HG02678 (cell line): ENCODE results near the gene ASTN2.

Experiments
- ATAC-seq: cut with Tn5 transposase; IDR thresholded peaks from one replicate; pipeline ENCODE4 v1.9.1; 2021; ENCODE audit warnings: mild to moderate bottlenecking, moderate library complexity; ENCODE audit not compliant: unreplicated experiment

Gene ASTN2

GRCh38 chr9:116380496-116380995 is 1034.3 kb downstream of the ASTN2 start:
- no peak for ATAC-seq

- no peak for ATAC-seq
Observed at GRCh38 chr9:116379821-116380220, 1035.0 kb downstream of the ASTN2 start.

GRCh38 chr9:116378873-116379272 is 1036.0 kb downstream of the ASTN2 start:
- no peak for ATAC-seq

GRCh38 chr9:116377179-116377798 is 1037.6 kb downstream of the ASTN2 start:
- ATAC-seq, result no peak
